ENCODE results near the gene CAPG. TPM values are rescaled to one million over a fixed set of nuclear protein-coding genes. Genes with fewer than 3 reads are reported as not detected.

Gene CAPG
- total RNA-seq, 1 donor from 2014 or later = 124 TPM

DNA sequence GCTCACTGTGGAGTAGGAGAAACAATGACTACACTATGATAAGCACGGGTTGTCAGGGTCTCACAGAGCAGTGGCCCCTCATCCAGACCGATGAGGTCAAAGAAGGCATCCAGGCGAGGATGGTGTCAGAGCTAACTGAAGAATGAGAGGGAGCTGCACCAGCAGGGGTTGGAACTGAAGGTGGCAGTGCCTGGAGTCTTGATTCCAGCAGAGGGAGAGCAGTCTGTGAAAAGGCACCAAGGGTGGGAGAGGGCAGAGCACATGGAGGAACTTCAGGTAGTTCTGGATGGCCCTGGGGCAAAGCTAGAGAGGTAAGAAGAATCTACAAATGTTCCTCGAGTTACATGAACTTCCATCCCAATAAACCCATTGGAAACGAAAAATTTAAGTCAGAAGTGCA lies 43.0 kb downstream of the CAPG start:
- no peak for DNase-seq (ENCODE audit: low spot score)

DNA sequence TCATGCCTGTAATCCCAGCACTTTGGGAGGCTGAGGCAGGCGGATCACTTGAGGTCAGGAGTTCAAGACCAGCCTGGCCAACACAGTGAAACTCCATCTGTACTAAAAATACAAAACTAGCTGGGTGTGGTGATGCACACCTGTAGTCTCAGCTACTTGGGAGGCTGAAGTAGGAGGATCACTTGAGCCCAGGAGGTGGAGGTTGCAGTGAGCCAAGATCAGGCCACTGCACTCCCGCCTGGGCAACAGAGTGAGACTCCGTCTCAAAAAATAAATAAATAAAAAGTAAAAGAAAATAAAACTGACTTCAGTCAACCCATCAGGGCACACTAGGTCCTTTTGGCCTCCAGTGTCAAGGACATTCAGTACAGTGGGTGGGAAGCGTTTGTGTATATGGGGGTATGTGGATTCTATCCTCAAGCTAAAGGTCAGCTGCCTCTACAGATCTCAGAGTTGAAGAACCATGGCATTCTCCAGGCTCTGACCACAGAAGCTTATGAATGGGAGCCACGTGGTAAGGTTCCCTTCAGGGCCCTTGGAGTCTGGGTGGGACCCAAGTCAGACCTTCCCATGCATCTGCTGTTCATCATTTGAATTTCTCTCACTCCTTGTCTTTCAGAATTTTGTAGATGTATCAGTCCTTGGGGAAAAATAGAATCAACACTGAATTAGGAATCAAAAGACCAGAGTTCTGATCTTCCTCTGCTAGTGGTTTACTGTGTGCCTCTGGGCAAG lies 47.3 kb downstream of the CAPG start:
- peak; percentile 35 for DNase-seq (ENCODE audit: low spot score)

DNA sequence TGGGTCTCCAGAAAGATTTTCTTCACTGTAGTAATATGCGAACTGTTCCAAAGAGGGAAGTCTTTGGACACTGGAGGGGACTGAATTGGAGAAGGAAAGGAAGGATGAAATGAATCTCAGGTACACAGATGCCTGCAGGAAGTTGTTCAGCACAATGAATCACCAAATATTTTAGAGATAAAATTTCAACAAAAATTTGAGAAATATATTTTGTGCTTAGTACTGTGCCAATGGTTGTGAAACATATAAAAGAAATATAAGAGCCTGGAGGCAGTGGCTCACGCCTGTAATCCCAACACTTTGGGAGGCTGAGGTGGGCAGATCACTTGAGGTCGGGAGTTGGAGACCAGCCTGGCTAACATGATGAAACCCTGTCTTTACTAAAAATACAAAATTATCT lies 52.4 kb downstream of the CAPG start:
- no peak for DNase-seq (ENCODE audit: low spot score)

DNA sequence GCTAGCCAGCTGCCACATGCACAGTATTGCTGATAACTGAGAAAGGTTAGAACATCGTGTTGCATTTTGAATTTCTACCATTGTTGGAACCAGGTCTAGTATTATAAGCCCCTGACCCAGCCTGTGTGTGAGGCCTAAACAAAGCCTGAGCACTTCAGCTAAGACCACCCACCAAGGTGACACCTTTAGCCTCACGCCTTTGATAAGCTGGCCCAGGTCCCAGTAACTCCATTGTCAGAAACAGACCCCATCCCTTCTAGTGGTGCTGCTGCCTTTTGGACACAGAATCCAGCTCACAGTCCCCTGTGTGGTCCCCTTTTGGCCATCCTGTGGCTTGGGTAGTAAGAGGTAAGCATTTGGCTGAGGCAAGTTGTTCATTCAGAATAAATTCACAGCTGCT lies 54.0 kb downstream of the CAPG start:
- peak; percentile 16 for DNase-seq (ENCODE audit: low spot score)

DNA sequence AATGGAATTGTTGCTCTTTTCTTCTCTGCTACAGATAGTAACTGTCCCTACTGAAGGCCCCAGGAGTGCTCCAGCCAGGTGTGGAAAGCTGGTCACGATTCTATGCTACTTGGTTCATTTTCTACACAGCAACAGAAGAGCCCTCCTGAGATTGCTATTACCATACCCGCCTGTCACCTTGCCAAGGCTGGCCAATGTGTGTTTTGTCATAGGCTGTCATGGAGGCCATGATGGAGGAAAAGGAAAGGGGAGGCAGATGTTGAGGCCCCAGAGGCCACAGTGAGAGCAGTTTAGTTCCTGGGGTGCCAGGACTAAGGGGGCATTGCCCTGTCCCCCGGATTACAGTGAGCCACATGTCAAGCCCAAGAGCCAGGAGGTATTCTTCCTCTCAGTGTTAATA lies 54.6 kb downstream of the CAPG start:
- no peak for DNase-seq (ENCODE audit: low spot score)

DNA sequence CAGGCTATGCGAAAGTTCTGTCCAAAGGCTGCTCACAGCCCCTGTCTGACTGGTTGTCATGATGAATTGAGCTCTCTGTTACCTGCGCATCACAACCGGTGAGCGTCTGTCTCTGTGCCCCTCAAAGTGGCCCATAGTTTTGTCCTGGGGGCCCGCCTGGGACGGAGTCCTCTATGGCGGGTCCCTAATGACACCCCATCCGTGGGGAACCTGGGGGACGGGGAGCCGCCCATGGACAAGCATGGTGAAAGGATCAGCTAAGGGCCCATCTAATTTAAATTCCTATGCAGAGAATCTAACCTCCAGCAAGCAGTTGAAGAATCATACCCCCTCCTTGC lies 55.1 kb downstream of the CAPG start:
- DNase-seq (ENCODE audit: low spot score) = no peak

DNA sequence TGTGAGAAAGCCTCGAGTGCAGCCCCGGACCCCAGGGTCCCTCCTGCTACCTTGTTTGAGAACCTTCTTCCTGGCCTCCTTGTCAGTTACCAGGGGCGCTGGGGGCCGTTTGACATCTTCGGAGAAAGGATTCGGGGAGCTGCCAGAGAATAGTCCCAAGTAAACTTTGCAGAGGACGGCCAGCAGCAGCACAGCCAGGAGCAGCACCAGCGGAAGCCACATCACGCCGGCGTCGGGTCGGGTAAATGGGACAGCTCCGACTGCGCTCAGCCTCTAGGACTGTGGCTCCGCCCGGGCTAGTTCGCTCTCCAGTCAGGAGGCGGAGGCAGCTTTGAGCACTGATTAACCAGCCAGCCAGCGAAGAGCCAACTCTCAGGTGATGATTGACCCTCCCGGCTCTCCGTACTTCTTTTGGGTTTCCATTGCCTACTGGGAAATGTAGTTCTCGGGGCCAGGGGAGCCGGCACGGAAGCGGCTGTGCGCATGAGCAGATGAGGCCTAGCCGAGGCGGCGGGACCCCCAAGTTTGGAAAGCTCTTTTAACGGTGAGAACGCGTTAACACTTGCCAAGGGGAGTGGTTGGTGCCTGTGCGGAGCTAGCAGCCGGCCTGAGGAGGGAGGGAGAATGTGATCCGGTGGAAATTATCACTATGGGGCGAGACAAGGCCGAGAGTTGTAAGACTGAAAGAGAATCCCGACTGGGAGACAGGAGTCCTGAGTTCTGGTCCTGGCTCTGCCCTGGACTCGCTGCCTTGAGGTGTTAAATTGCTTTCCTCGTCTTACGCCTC lies 55.7 kb downstream of the CAPG start, which contains the start of the genes ELMOD3 and RETSAT:
ELMOD3 (plus strand) TSS at position 484 of the 787 bp plus-strand sequence. CDS start 2,430 bp downstream, outside the sequence.
RETSAT (minus strand) TSS at position 243 of the 787 bp plus-strand sequence; CDS start at position 222, 21 bp downstream.
- DNase-seq (ENCODE audit: low spot score) = peak; percentile 98

DNA sequence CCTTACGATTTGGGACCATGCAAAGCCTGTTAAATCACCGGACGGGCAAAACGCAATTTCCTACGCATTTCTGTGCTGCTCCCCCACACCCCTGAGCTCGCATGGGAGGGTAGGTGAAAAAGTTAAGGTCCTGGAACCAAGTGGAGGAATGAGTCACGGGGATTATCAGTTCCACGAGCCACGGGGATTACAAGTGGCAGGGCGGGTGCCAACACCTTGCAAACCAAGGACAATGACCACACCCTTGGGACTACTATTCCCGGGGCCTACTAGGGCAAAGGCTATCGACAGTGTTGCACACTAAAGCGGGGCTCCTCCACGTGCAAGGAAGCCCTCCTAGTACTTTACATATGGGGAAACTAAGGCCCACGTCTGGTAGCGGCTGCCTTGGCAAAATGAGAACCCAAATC lies 56.3 kb downstream of the CAPG start:
- no peak for DNase-seq (ENCODE audit: low spot score)

DNA sequence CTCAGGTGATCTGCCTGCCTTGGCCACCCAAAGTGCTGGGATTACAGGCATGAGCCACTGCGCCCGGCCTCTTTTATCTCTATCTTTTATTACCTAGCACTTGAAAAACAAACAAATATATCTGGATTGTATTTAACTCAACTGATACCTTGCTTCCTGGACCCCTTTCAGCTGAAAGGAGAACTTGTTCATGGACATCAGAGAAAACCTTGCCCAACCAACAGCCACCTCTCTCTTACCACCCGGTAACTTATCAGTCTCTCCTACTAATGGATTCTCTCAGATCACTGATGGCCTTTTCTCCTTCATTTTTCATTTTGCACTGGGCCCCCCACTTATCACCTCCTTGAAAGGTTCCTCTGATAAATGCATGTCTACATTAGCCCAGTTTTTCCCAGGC lies 62.6 kb downstream of the CAPG start:
- DNase-seq (ENCODE audit: low spot score) = no peak

Other genes with a start within 250 kb of the CAPG start
- gene TGOLN2, start 82.4 kb downstream of the CAPG start, total RNA-seq = 128 TPM
- gene RETSAT, start 55.8 kb downstream of the CAPG start, total RNA-seq = 554 TPM
- gene ELMOD3, start 55.6 kb downstream of the CAPG start, total RNA-seq = 47.7 TPM
- gene SH2D6, start 8.3 kb upstream of the CAPG start, total RNA-seq = not detected
- gene MAT2A, start 128.8 kb upstream of the CAPG start, total RNA-seq = 494 TPM
- gene GGCX, start 151.1 kb upstream of the CAPG start, total RNA-seq = 45.6 TPM
- gene VAMP8, start 167.2 kb upstream of the CAPG start, total RNA-seq = 73.3 TPM
- 70.3 TPM for gene VAMP5, start 174.1 kb upstream of the CAPG start, total RNA-seq
- gene RNF181, start 185.4 kb upstream of the CAPG start, total RNA-seq = 110 TPM
- gene TMEM150A, start 192.3 kb upstream of the CAPG start, total RNA-seq = 27.7 TPM
- gene C2orf68, start 201.7 kb upstream of the CAPG start, total RNA-seq = 26.3 TPM
- 37.1 TPM for gene USP39, start 205.8 kb upstream of the CAPG start, total RNA-seq

All from mesenteric fat pad (tissue), 1 donor.